NOMO-1 treated with dmso at 0.1 percent for 144 hours (cell line): Measurements from ENCODE around the gene PLAAT1.

Experiments
- DNase-seq: peaks from one replicate; lab custom pipeline; 2025; ENCODE audit not compliant: unreplicated experiment; lab: John Stamatoyannopoulos, UW

The PLAAT1 gene

GRCh38 chr3:193250492-193250891, 9.5 kb downstream of the PLAAT1 start:
- no peak for DNase-seq

GRCh38 chr3:193253986-193254660, 13.1 kb downstream of the PLAAT1 start:
- no peak for DNase-seq

- DNase-seq = no peak
Observed at GRCh38 chr3:193261970-193262369, 20.9 kb downstream of the PLAAT1 start.

GRCh38 chr3:193262707-193263106, 21.7 kb downstream of the PLAAT1 start:
- no peak for DNase-seq

GRCh38 chr3:193269343-193270028, 28.5 kb downstream of the PLAAT1 start:
- DNase-seq = no peak

GRCh38 chr3:193270451-193270850, 29.4 kb downstream of the PLAAT1 start:
- DNase-seq = no peak

GRCh38 chr3:193271101-193271840, 30.2 kb downstream of the PLAAT1 start:
- no peak for DNase-seq

GRCh38 chr3:193292386-193292785, 51.4 kb downstream of the PLAAT1 start:
- DNase-seq = no peak

- DNase-seq = no peak
Observed at GRCh38 chr3:193295985-193296384, 55.0 kb downstream of the PLAAT1 start.

- no peak for DNase-seq
Observed at GRCh38 chr3:193297421-193297820, 56.4 kb downstream of the PLAAT1 start.

- DNase-seq = no peak
Observed at GRCh38 chr3:193301433-193301832, 60.4 kb downstream of the PLAAT1 start.

GRCh38 chr3:193305356-193305755, 64.3 kb downstream of the PLAAT1 start:
- DNase-seq = no peak

- DNase-seq = peak; percentile 22
Observed at GRCh38 chr3:193310914-193311723, 70.1 kb downstream of the PLAAT1 start.

- DNase-seq = no peak
Observed at GRCh38 chr3:193313061-193313958, 72.3 kb downstream of the PLAAT1 start.

- no peak for DNase-seq
Observed at GRCh38 chr3:193314161-193314560, 73.1 kb downstream of the PLAAT1 start.

- DNase-seq = no peak
Observed at GRCh38 chr3:193317682-193318300, 76.8 kb downstream of the PLAAT1 start.
